LNCaP clone FGC (cell line): ENCODE data around the gene SP140.
"Not testable (repeated sequence)": the region's sequence is repeated elsewhere in the genome, so short reads cannot be mapped to it uniquely, and the experiment has no call there.

Source experiments
- DNase-seq: peaks from one replicate; pipeline ENCODE4 v3.0.0-alpha.2; 2011; ENCODE audit warnings: low read depth
- H3K4me3 ChIP-seq: 2 replicates; pipeline ENCODE4 v1.5.1; 2011; ENCODE audit warnings: mild to moderate bottlenecking, low read depth, low read length, control low read depth
- TF ChIP-seq, protein P1 (sequence below): IDR thresholded peaks from 2 replicates; pipeline ENCODE4 v1.5.1; 2012; ENCODE audit warnings: mild to moderate bottlenecking; ENCODE audit not compliant: control insufficient read depth, insufficient read depth; ENCODE audit errors: extremely low read depth

SP140 gene

DNA sequence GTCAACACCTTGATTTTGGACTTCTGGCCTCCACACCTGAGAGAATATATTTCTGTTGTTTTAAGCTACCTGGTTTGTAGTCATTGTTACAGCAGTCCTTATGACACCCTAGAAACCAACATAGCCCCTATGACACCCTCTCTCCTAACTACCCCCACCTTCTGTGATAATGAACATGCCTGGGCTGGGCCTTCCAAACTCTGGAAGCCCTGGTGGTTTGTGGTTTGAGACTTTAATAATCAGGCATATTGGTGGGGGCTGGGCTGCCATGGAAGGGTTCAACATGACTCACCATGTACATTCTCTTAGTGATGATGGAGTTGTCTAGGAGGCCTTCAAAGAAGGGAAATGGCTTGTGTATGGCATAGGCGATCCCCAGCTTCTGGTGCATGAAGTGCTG, 9.0 kb upstream of the SP140 start:
- no peak for DNase-seq
- H3K4me3 ChIP-seq = no peak overlapping the region
- TF ChIP-seq, protein P1, sequence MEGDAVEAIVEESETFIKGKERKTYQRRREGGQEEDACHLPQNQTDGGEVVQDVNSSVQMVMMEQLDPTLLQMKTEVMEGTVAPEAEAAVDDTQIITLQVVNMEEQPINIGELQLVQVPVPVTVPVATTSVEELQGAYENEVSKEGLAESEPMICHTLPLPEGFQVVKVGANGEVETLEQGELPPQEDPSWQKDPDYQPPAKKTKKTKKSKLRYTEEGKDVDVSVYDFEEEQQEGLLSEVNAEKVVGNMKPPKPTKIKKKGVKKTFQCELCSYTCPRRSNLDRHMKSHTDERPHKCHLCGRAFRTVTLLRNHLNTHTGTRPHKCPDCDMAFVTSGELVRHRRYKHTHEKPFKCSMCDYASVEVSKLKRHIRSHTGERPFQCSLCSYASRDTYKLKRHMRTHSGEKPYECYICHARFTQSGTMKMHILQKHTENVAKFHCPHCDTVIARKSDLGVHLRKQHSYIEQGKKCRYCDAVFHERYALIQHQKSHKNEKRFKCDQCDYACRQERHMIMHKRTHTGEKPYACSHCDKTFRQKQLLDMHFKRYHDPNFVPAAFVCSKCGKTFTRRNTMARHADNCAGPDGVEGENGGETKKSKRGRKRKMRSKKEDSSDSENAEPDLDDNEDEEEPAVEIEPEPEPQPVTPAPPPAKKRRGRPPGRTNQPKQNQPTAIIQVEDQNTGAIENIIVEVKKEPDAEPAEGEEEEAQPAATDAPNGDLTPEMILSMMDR = no peak

DNA sequence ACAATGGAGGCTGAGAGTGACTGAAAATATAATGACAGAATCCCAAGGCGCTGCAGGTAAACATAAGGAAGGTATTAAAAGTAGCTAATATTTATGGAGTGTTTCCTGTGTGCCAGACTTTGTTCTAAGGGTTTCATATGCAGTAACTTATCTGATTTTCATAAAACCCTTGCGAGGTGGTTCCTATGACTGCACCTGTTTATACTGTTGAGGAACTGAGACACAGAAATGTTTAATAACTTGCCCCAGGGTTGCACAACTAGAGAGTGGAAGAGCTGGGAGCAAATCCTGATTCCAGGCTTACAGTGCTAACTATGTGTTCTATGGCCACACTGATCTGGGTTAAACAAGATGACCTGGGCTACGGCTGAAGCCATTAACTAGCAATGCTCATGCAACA, 8.1 kb upstream of the SP140 start:
- no peak overlapping the region for H3K4me3 ChIP-seq
- DNase-seq = peak; percentile 15
- TF ChIP-seq, protein P1 = no peak

DNA sequence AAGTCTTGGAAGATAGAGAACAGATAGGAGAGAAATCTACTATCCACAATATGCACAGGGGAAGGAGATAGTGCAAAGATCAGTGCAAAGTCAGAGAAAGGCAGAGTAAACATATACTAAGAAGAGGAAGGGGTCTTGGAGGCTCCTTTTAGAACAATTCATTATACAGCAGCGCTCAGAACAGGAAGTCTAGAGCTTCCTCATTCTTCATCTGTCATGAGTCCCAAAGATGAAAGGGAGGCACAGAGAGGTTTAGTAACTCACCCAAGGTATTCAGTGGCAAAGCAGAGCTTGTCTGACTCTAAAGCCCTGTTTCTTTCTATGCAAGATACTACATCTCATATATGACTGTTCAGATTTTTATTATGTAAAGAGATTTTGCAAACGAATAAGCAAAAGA, 7.1 kb upstream of the SP140 start:
- no peak overlapping the region for H3K4me3 ChIP-seq
- DNase-seq = no peak
- TF ChIP-seq, protein P1 = no peak

DNA sequence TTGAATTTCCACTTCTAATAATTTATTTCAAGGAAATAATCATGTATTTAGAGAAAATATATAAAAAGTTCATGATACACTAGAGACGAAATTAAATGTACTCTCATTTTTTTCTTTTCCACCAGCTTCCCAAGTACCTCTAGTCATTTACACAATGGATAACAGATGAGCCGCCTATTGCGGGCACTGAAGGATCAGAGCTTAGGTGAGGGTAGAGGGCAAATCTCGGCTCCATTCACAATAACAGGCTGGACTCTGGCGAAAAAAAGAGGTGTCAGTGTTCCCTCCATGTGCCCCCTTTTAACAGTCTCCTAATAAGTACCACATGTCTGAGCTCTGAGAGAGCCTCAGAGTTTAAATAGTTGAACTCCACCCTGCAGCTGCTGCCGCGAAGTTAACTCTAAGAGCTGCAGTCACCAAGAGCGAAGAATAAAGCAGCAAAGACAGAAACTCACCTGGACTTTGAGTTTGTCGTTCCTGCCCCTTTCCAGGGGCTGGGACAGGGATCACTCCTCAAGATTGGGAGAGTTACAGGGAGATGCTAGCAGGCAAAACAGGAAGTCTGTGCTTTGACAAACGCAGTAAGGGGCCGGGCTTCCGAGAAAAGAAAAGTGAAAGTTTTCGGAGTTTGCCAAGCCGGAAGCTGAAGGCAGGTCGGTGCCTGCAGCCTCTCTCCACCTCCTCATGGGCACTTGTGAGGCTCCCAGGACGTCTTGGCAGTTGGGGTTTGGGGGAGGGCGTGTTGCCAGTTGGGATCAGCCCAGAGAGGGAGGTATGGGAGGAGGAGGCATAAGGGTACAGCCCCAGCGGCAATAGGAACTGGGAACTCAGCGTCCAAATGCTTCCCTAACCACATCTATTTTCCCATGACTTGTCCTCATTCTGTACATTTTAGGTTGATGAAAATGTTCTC, 5.9 kb upstream of the SP140 start, which contains the start of gene SP110:
Gene SP110 (minus strand): TSS at position 566 of the 913 bp plus-strand sequence. CDS start 3,057 bp downstream, outside the sequence.
- peak within 1 kb of the TSS; percentile 60 for H3K4me3 ChIP-seq
- TF ChIP-seq, protein P1 = no peak
- DNase-seq = peak; percentile 74

DNA sequence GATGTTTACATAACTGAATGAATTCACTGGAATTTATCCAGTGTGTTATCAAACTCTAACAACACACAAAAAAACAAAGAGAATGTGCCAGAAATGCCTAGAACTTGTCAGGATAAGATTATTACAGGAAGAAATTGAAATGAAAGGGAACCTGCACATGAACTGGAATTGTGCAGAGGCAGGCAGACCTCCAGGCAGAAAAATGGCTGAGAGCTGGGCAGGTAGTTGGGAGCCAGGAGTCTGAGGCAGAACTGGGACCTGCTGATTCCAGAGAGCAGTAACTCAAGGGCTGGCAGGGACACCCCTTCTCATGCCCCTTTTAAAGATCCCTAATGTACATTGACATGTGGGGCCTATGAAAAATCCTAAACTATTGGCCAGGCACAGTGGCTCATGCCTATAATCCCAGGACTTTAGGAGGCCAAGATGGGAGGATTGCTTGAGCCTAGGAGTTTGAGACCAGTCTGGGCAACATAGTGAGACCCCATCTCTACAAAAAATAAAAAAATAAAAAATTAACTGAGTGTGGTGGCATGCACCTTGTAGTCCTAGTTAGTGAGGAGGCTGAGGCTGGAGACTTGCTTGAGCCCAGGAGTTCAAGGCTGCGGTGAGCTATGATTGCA, 5.1 kb upstream of the SP140 start:
- H3K4me3 ChIP-seq = peak overlapping the region; percentile 60
- no peak for DNase-seq
- TF ChIP-seq, protein P1 = no peak

DNA sequence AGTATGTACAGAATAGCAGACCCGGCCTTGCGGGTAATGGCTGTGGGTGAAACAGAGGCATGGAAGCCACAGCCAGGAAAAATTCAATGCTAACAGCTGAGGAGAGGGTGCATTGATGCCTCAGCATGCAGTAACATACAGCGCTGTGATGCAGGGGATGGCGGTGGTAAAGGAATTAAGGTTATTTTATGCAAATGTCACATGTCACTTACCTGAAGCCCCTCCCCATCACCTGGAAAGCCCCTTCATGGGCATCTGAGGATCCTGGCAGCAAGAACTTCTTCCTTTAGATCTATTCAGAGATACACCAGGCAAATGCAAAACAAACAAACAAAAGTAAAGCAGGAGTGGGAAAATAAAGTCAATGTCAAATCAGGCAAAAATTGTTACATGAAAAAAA, 4.0 kb upstream of the SP140 start:
- no peak overlapping the region for H3K4me3 ChIP-seq
- TF ChIP-seq, protein P1 = no peak
- no peak for DNase-seq

DNA sequence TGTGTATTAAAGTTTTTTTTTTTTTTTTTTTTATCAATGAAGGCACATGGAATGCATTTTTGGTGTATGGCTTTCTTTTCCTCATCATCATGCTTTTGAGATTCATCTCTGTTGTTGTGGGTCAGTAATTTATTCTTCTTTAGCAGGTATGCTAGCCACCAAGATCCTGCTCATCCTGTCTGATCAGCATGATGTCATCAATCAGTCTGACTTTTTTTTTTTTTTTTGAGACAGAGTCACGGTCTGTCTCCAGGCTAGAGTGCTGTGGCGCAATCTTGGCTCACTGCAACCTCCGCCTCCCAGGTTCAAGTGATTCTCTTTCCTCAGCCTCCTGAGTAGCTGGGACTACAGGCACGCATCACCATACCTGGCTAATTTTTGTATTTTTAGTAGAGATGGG, 2.7 kb upstream of the SP140 start:
- DNase-seq = peak; percentile 39
- H3K4me3 ChIP-seq = not testable (repeated sequence)
